Activated T-cell treated with anti-CD3 and anti-CD28 coated beads, Interleukin-2, amount 50 U/mL, for 4 hours (primary cell): ENCODE data around the gene GORASP2. TPM values are rescaled to one million over a fixed set of nuclear protein-coding genes. Genes with fewer than 3 reads are reported as not detected.

ENCODE experiments used
- total RNA-seq, 3 donors: library from RNA; stranded (reverse); gene quantifications; one replicate each; pipeline ENCODE4 v1.2.1, GENCODE V29; 2021

GORASP2 gene
- total RNA-seq, 3 donors from 2014 or later: 98.0 to 104 (median 99.4) TPM

Other genes starting within 250 kb of the GORASP2 start
- gene SP5, start 213.9 kb upstream of the GORASP2 start, total RNA-seq: not detected
- not detected for gene ERICH2, start 158.9 kb upstream of the GORASP2 start, total RNA-seq
- 1 to 10 TPM; 1.6 to 2.6 (median 2.5) TPM for gene GAD1, start 112.4 kb upstream of the GORASP2 start, total RNA-seq
- 10 to 100 TPM; 78.3 to 81.1 (median 80.8) TPM for gene TLK1, start 231.6 kb downstream of the GORASP2 start, total RNA-seq